Loucy (cell line): ENCODE measurements around the gene UNC45A.

Experiments
- H2AFZ ChIP-seq: fragments of 200-600 bp; sonication (generic); 2 replicates; pipeline ENCODE4 v1.6.0; 2016; ENCODE audit warnings: antibody characterized with exemption, mild to moderate bottlenecking, low read length, moderate library complexity
- H3F3A ChIP-seq: fragments of 200-600 bp; 2 replicates; pipeline ENCODE4 v1.6.0; 2016; ENCODE audit warnings: antibody characterized with exemption, low read depth, mild to moderate bottlenecking
- H3K27me3 ChIP-seq: fragments of 200-600 bp; sonication (generic); 2 replicates; pipeline ENCODE4 v1.6.1; 2014; ENCODE audit warnings: low read length, mild to moderate bottlenecking; ENCODE audit not compliant: insufficient read depth, poor library complexity, severe bottlenecking
- H3K36me3 ChIP-seq: fragments of 200-600 bp; sonication (generic); 2 replicates; pipeline ENCODE4 v1.6.1; 2016; ENCODE audit warnings: low read length; ENCODE audit not compliant: insufficient read depth
- H3K4me1 ChIP-seq: fragments of 200-600 bp; sonication (generic); 2 replicates; pipeline ENCODE4 v1.5.1; 2014; ENCODE audit warnings: low read length, mild to moderate bottlenecking; ENCODE audit not compliant: insufficient read depth, poor library complexity, severe bottlenecking
- H3K4me2 ChIP-seq: fragments of 200-600 bp; sonication (generic); 2 replicates; pipeline ENCODE4 v1.6.0; 2014; ENCODE audit warnings: antibody characterized with exemption, low read length, low read depth, mild to moderate bottlenecking; ENCODE audit not compliant: poor library complexity, severe bottlenecking
- H3K4me3 ChIP-seq: fragments of 200-600 bp; sonication (generic); 2 replicates; pipeline ENCODE4 v1.5.1; 2014; ENCODE audit warnings: low read length, mild to moderate bottlenecking, mixed read lengths; ENCODE audit not compliant: poor library complexity, severe bottlenecking
- H3K79me2 ChIP-seq: fragments of 200-600 bp; sonication (generic); 2 replicates; pipeline ENCODE4 v1.6.1; 2014; ENCODE audit warnings: low read length; ENCODE audit not compliant: insufficient read depth
- H3K9ac ChIP-seq: fragments of 200-600 bp; sonication (generic); 2 replicates; pipeline ENCODE4 v1.6.0; 2014; ENCODE audit warnings: mild to moderate bottlenecking, low read depth, low read length, moderate library complexity; ENCODE audit not compliant: poor library complexity, severe bottlenecking
- H3K9me2 ChIP-seq: fragments of 200-600 bp; sonication (generic); replicated peaks from 2 replicates; pipeline ENCODE4 v1.6.1; 2016; ENCODE audit warnings: low read depth, low read length, mixed read lengths
- H3K9me3 ChIP-seq: fragments of 200-600 bp; sonication (generic); 2 replicates; pipeline ENCODE4 v1.6.1; 2014; ENCODE audit warnings: mild to moderate bottlenecking, antibody characterized with exemption, low read length, low read depth; ENCODE audit not compliant: insufficient read depth
- H4K20me1 ChIP-seq: fragments of 200-600 bp; sonication (generic); 2 replicates; pipeline ENCODE4 v1.6.0; 2014; ENCODE audit warnings: antibody characterized with exemption, low read length, mild to moderate bottlenecking; ENCODE audit not compliant: insufficient read depth, poor library complexity, severe bottlenecking
- CTCF ChIP-seq: fragments of 200-600 bp; sonication (generic); conservative IDR thresholded peaks from 2 replicates; pipeline ENCODE4 v1.5.1; 2014; ENCODE audit warnings: mild to moderate bottlenecking, antibody characterized with exemption, low read length
- EZH2phosphoT487 ChIP-seq: fragments of 200-600 bp; IDR thresholded peaks from 2 replicates; pipeline ENCODE4 v1.6.1; 2018; ENCODE audit warnings: antibody characterized with exemption, mild to moderate bottlenecking, moderate library complexity, borderline replicate concordance

The UNC45A gene

GRCh38 chr15:90946941-90947576, 12.0 kb downstream of the UNC45A start:
- H3K4me1 ChIP-seq: peaks cover 7% of the 10 kb centered on the region

GRCh38 chr15:90947577-90948357, 12.7 kb downstream of the UNC45A start:
- Histone ChIP-seq H3F3A (no peaks in the 10 kb centered on the region), H3K9ac (no peak overlapping the region), H3K9me3 (no peaks in the 10 kb centered on the region), H3K9me2 (no peaks in the 10 kb centered on the region), H3K79me2 (no peaks in the 10 kb centered on the region), H4K20me1 (no peaks in the 10 kb centered on the region), H3K36me3 (peaks cover 62% of the 10 kb centered on the region; the same call in 1 of the 2 replicates), H3K4me3 (no peak overlapping the region), H3K4me1 (peaks cover 7% of the 10 kb centered on the region), H3K4me2 (no peak overlapping the region), H2AFZ (no peak overlapping the region), H3K27me3 (no peaks in the 10 kb centered on the region)
- TF ChIP-seq CTCF (no peak), EZH2phosphoT487 (no peak)

More at GRCh38 chr15:90946941-90947576, 12.0 kb downstream of the UNC45A start:
- no peaks in the 10 kb centered on the region for H3K9me2 ChIP-seq
- no peak overlapping the region for H3K4me2 ChIP-seq
- peaks cover 64% of the 10 kb centered on the region; the same call in 1 of the 2 replicates for H3K36me3 ChIP-seq
- H3K27me3 ChIP-seq: no peaks in the 10 kb centered on the region
- no peaks in the 10 kb centered on the region for H3K9me3 ChIP-seq
- no peak overlapping the region for H2AFZ ChIP-seq
- TF ChIP-seq CTCF (no peak), EZH2phosphoT487 (no peak)
- no peaks in the 10 kb centered on the region for H4K20me1 ChIP-seq
- no peaks in the 10 kb centered on the region for H3K79me2 ChIP-seq
- no peaks in the 10 kb centered on the region for H3F3A ChIP-seq
- no peak overlapping the region for H3K9ac ChIP-seq
- H3K4me3 ChIP-seq: no peak overlapping the region

GRCh38 chr15:90948506-90948905, 13.4 kb downstream of the UNC45A start:
- peaks cover 62% of the 10 kb centered on the region; the same call in 1 of the 2 replicates for H3K36me3 ChIP-seq

More at GRCh38 chr15:90948506-90948905, 13.4 kb downstream of the UNC45A start:
- Histone ChIP-seq H3K9me2 (no peaks in the 10 kb centered on the region), H3K4me1 (peaks cover 7% of the 10 kb centered on the region), H3K4me2 (no peak overlapping the region), H3K79me2 (no peaks in the 10 kb centered on the region), H4K20me1 (no peaks in the 10 kb centered on the region), H3F3A (no peaks in the 10 kb centered on the region), H3K27me3 (no peaks in the 10 kb centered on the region), H3K9ac (no peak overlapping the region), H3K9me3 (no peaks in the 10 kb centered on the region), H3K4me3 (no peak overlapping the region), H2AFZ (no peak overlapping the region)
- TF ChIP-seq CTCF: no peak
- no peak for TF ChIP-seq EZH2phosphoT487
